ENCODE data around the gene RAB32. TPM values are rescaled to one million over a fixed set of nuclear protein-coding genes. Genes with fewer than 3 reads are reported as not detected.
"Not testable (repeated sequence)": the region's sequence is repeated elsewhere in the genome, so short reads cannot be mapped to it uniquely, and the experiment has no call there.

The RAB32 gene
- polyA plus RNA-seq, 3 donors from 2014 or later = 6.3 to 31.8 (median 21.5) TPM

DNA sequence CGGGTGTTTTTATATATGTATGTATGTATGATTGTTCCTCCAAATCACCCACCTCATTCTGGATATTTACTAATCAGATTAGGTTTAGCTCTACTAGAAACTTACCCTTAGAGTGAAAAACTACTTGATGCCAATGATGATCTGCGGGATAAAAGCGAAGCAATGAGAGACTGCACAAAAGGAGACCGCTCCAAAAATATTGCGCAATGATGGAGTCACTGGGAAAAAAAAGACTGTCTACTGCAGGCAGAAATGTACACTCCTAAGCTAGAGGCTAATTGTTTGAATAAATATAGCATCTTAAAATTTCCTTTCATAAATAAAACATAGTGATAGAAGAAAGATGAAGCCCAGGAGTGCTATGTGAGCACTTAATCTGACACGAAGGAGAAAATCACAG is 7.3 kb downstream of the RAB32 start:
- H3K27ac Mint-ChIP-seq = no peak overlapping the region

DNA sequence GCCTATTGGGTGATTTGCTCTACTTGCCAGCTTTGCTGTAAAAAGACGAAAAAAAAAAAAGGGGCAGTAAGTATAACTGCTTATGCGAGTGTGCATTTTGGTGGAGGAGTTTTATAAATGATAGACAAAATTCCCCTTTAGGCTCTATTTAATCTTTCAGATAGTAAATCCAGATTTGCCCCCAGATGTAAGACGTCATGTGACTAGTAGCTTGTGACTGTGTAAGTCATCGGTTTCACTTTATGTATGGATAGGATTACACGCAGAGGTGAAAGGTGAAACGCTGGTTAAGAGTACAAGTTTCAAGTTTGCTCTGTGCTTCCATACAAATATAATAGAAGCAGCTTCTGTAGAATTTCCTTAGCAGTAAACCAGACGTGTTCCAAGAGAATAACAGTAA is 7.9 kb downstream of the RAB32 start:
- Mint-ChIP-seq H3K4me3 (no peak overlapping the region), H3K4me1 (no peaks in the 10 kb centered on the region), H3K36me3 (no peaks in the 10 kb centered on the region), H3K27ac (no peak overlapping the region), H3K27me3 (ENCODE audit: low read depth in 3 of 3) (peaks cover 0 to 1% (median 0%) of the 10 kb centered on the region in 3 donors), H3K9me3 (peaks cover 0 to 3% (median 0%) of the 10 kb centered on the region in 6 donors)
- DNase-seq = no peak

More for the DNA sequence above, 7.3 kb downstream of the RAB32 start:
- no peaks in the 10 kb centered on the region for H3K4me1 Mint-ChIP-seq
- H3K27me3 Mint-ChIP-seq (ENCODE audit: low read depth in 3 of 3) = peaks cover 0 to 1% (median 0%) of the 10 kb centered on the region in 3 donors
- H3K4me3 Mint-ChIP-seq = no peak overlapping the region
- no peaks in the 10 kb centered on the region for H3K36me3 Mint-ChIP-seq
- H3K9me3 Mint-ChIP-seq = peaks cover 0 to 3% (median 0%) of the 10 kb centered on the region in 6 donors
- DNase-seq = no peak

DNA sequence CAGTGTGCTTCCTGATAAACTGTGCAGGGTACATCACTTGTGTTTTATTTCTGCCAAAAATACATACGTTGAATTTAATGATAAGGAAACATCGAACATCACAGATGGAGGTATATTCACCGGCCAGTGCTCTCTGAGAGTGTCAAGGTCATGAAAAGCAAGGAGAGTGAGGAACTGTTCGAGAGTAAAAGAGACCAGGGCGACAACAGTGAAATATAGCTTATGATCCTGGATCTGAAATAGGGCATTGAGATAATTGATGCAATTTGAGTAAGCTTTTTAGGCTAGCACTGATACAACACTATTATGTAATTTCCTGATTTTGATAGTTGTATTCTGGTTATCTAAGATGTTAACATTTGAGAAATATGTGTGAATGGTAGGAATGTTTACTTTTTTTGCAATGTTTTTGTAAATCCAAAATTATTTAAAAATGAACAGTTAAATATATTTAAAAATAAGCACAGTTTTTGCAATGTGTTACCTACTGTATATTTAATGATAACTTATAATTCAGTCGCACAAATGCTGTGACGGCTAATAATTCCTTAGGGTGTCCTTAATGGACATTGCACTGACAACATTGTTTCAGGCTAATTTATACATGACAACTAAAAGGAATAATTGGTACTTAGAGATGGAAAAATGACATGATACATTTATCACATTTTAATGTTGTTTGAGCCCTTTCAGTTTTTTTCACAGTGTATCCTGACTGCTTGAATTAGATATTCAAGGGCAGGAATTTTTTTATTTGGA is 9.9 kb downstream of the RAB32 start:
- Mint-ChIP-seq H3K27ac (no peak overlapping the region), H3K4me1 (no peaks in the 10 kb centered on the region), H3K36me3 (no peaks in the 10 kb centered on the region), H3K27me3 (ENCODE audit: low read depth in 3 of 3) (peaks cover 0 to 1% (median 0%) of the 10 kb centered on the region in 3 donors), H3K9me3 (peaks cover 0 to 3% (median 0%) of the 10 kb centered on the region in 6 donors), H3K4me3 (no peak overlapping the region)
- no peak for DNase-seq

DNA sequence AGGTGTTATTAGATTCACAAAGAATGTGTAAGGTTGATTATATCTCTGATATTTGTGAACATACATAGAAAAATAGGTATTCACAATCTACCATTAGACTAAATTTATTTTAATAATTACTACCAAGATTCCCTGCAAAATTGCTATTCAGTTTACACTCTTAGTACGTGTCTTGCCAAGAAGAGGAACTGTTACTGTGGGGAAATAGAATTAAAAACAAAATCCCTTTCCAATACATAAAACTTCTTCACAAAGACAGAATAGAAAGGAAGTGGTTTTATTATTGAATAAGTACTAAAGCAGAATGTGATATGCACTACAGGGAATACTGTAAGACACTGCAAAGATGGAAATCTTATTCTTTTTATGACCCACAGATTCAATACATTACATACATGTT is 17.0 kb downstream of the RAB32 start:
- no peak for DNase-seq
- Mint-ChIP-seq H3K36me3 (no peaks in the 10 kb centered on the region), H3K4me3 (no peak overlapping the region), H3K27ac (no peak overlapping the region), H3K4me1 (no peaks in the 10 kb centered on the region), H3K27me3 (ENCODE audit: low read depth in 3 of 3) (peaks cover 0 to 2% (median 0%) of the 10 kb centered on the region in 3 donors), H3K9me3 (peaks cover 0 to 1% (median 0%) of the 10 kb centered on the region in 6 donors)

DNA sequence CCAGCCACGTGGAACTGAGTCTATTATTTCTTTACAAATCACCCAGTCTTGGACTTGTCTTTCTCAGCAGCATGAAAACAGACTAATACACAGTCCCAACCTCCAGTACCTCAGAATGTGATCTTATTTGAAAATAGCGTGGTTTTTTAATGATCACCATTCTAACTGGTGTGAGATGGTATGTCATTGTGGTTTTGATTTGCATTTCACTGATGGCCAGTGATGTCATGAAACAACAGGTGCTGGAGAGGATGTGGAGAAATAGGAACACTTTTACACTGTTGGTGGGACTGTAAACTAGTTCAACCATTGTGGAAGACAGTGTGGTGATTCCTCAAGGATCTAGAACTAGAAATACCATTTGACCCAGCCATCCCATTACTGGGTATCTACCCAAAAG is 23.0 kb downstream of the RAB32 start:
- H3K9me3 Mint-ChIP-seq = peaks cover 0 to 17% (median 9%) of the 10 kb centered on the region in 6 donors
- not testable (repeated sequence) for H3K27ac Mint-ChIP-seq; H3K4me3 Mint-ChIP-seq; H3K36me3 Mint-ChIP-seq; H3K27me3 Mint-ChIP-seq (ENCODE audit: low read depth in 3 of 3); DNase-seq; H3K4me1 Mint-ChIP-seq

DNA sequence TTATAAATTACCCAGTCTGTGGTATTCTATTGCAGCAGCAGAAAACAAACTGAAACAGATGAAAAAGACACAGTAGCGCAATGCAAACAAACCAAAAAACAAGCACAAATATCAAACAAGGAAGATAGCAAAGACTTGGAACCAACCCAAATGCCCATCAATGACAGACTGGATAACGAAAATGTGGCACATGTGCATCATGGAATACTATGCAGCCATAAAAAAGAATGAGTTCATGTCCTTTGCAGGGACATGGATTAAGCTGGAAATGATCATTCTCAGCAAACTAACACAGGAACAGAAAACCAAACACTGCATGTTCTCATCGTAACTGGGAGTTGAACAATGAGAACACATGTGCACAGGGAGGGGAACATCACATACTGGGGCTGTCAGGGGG is 25.0 kb downstream of the RAB32 start:
- not testable (repeated sequence) for DNase-seq; H3K27ac Mint-ChIP-seq; H3K36me3 Mint-ChIP-seq; H3K4me1 Mint-ChIP-seq; H3K27me3 Mint-ChIP-seq (ENCODE audit: low read depth in 3 of 3); H3K4me3 Mint-ChIP-seq
- H3K9me3 Mint-ChIP-seq = peaks cover 0 to 17% (median 12%) of the 10 kb centered on the region in 6 donors

DNA sequence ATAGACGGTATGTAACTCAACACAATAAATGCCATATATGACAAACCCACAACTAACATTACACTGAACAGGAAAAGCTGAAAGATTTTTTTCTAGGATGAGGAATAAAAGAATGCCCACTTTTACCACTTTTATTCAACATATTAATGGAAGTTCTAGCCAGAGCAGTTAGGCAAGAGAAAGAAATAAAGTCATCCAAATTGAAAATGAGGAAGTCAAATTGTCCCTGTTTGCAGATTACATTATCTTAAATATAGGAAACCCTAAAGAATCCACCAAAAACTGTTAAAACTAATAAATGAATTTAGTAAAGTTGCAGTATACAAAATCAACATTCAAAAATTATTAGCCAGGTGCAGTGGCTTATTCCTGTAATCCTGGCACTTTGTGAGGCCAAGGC is 30.6 kb downstream of the RAB32 start:
- peaks cover 0 to 4% (median 3%) of the 10 kb centered on the region in 3 donors for H3K36me3 Mint-ChIP-seq
- H3K4me3 Mint-ChIP-seq = no peak overlapping the region
- H3K27me3 Mint-ChIP-seq (ENCODE audit: low read depth in 3 of 3) = no peaks in the 10 kb centered on the region
- no peak for DNase-seq
- H3K27ac Mint-ChIP-seq = no peak overlapping the region
- no peaks in the 10 kb centered on the region for H3K4me1 Mint-ChIP-seq
- H3K9me3 Mint-ChIP-seq = peaks cover 0 to 17% (median 9%) of the 10 kb centered on the region in 6 donors

DNA sequence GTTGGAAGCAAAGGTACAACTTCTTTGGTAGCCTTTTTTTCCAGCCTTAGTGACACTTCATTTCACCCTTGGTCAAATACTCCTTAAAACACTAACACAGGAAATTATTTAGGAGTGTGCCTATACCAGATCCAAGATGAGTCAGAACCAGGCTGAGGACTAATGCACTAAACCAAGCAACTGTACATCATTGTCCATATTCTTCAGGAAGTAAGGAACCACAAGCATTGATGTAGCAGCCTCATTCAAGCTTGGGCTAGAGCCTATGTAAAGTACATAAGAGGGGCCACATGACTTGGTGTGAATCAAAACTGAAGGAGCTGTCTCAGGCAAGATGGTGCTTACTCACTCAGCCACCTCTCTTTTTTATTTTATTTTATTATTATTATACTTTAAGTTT is 34.4 kb downstream of the RAB32 start:
- H3K27ac Mint-ChIP-seq = no peak overlapping the region
- H3K36me3 Mint-ChIP-seq = no peaks in the 10 kb centered on the region
- H3K4me3 Mint-ChIP-seq = no peak overlapping the region
- no peaks in the 10 kb centered on the region for H3K4me1 Mint-ChIP-seq
- no peak for DNase-seq
- peaks cover 0 to 13% (median 7%) of the 10 kb centered on the region in 6 donors for H3K9me3 Mint-ChIP-seq
- peaks cover 0 to 3% (median 0%) of the 10 kb centered on the region in 3 donors for H3K27me3 Mint-ChIP-seq (ENCODE audit: low read depth in 3 of 3)

DNA sequence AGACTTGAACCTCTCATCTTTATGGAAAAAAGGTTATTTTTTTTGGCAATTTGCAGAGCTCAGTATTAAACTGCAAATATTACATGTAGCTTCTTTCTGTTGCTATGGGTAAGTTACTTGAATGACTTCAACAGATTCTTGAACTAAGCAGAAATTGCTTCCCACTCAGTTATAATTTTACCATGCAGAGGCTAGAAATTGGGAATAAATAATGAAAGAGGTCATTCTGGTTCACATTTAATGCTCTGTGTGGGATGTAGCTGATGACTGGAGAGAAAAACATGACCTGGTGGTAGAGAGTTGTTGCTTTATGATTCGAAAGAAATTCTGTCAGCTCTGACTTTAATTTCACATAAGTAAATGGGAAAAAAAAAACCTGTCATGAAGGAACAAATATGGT is 38.3 kb downstream of the RAB32 start:
- Mint-ChIP-seq H3K4me3 (no peak overlapping the region), H3K36me3 (no peaks in the 10 kb centered on the region), H3K27ac (no peak overlapping the region), H3K9me3 (peaks cover 0 to 12% (median 2%) of the 10 kb centered on the region in 6 donors), H3K4me1 (no peaks in the 10 kb centered on the region), H3K27me3 (ENCODE audit: low read depth in 3 of 3) (peaks cover 0 to 3% (median 0%) of the 10 kb centered on the region in 3 donors)
- no peak for DNase-seq

DNA sequence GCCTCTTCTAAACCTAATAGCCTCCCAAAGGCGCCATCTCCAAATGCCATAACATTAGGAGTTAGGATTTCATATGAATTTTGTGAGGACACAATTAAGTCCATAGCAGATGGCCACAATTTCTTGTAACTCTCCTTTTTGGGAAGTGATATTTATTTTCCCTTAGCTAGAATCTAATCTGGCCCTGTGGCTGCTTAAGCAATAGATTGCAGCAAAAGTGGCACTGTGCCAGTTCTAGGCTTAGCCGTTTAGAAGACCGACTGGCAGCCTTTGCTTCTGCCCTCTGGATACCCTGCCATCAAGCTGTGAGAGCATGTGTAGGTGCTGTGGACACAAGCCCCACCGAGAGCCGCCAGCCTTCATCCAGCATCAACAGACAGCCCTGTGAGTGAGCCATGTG is 39.2 kb downstream of the RAB32 start:
- Mint-ChIP-seq H3K27me3 (ENCODE audit: low read depth in 3 of 3) (peaks cover 0 to 3% (median 0%) of the 10 kb centered on the region in 3 donors), H3K4me1 (no peaks in the 10 kb centered on the region), H3K27ac (no peak overlapping the region), H3K36me3 (no peaks in the 10 kb centered on the region), H3K4me3 (no peak overlapping the region), H3K9me3 (peaks cover 0 to 12% (median 2%) of the 10 kb centered on the region in 6 donors)
- DNase-seq = no peak

DNA sequence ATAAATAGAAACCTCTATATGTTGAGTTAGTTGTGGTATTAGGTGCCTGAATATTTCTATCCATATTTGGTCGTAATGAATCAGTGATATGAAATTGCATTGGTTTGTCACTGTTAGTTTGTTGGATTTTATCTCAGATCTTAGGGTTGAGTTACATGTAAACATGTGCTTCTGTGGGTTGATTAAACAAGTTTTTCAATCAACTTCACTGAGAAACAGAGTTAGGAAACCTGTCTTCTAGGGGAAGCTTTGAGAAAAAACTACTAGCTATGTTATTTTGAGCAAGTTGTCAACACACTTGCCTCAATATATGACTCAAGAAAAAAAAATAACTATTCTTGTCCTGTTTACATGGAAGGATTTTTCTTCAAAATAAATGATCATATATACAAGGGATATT is 40.3 kb downstream of the RAB32 start:
- H3K27me3 Mint-ChIP-seq (ENCODE audit: low read depth in 3 of 3) = peaks cover 0 to 3% (median 0%) of the 10 kb centered on the region in 3 donors
- no peak overlapping the region for H3K4me3 Mint-ChIP-seq
- no peak overlapping the region for H3K27ac Mint-ChIP-seq
- H3K36me3 Mint-ChIP-seq = no peaks in the 10 kb centered on the region
- DNase-seq = no peak
- no peaks in the 10 kb centered on the region for H3K4me1 Mint-ChIP-seq
- H3K9me3 Mint-ChIP-seq = peaks cover 0 to 12% (median 2%) of the 10 kb centered on the region in 6 donors

DNA sequence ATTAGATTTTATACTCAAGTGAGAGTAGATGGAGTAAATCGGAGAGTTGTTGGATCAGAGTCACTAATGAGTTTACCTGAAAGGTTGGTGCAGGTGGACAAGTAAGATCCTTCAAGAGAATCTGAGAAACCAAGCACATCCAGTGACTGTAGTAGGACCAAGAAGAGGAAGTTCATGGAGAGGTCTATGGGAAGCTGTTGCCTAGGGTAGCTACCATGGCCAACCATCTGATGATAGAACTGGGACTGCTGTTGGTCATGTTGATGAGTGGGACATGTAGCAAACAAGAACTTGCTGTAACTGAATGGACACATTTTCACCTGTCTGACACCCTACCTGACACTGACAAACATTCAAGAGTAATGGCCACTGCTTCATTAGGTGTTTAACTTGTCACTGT is 43.8 kb downstream of the RAB32 start:
- no peaks in the 10 kb centered on the region for H3K4me1 Mint-ChIP-seq
- H3K4me3 Mint-ChIP-seq = no peak overlapping the region
- no peak overlapping the region for H3K27ac Mint-ChIP-seq
- peaks cover 0 to 6% (median 1%) of the 10 kb centered on the region in 6 donors for H3K9me3 Mint-ChIP-seq
- H3K36me3 Mint-ChIP-seq = no peaks in the 10 kb centered on the region
- H3K27me3 Mint-ChIP-seq (ENCODE audit: low read depth in 3 of 3) = no peaks in the 10 kb centered on the region
- DNase-seq = no peak

DNA sequence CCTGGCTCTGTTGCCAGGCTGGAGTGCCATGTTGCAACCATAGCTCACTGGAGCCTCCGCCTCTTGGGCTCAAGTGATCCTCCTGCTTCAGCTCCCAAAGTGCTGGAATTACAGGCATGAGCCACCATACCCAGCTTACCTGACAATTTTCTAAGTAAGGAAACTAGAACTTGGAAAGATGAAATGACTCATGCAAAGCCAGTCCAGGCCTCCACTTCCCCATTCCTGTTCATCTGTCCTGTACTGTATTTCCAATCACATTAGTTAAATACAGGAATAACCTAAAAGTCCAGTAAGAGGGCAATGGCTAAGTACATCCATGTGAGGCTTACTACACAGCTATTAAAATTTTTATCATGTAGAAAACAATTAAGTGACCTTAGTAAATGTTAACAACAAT is 46.9 kb downstream of the RAB32 start:
- no peak for DNase-seq
- no peak overlapping the region for H3K27ac Mint-ChIP-seq
- peaks cover 0 to 2% (median 0%) of the 10 kb centered on the region in 6 donors for H3K9me3 Mint-ChIP-seq
- no peak overlapping the region for H3K4me3 Mint-ChIP-seq
- H3K27me3 Mint-ChIP-seq (ENCODE audit: low read depth in 3 of 3) = no peaks in the 10 kb centered on the region
- no peaks in the 10 kb centered on the region for H3K36me3 Mint-ChIP-seq
- no peaks in the 10 kb centered on the region for H3K4me1 Mint-ChIP-seq

DNA sequence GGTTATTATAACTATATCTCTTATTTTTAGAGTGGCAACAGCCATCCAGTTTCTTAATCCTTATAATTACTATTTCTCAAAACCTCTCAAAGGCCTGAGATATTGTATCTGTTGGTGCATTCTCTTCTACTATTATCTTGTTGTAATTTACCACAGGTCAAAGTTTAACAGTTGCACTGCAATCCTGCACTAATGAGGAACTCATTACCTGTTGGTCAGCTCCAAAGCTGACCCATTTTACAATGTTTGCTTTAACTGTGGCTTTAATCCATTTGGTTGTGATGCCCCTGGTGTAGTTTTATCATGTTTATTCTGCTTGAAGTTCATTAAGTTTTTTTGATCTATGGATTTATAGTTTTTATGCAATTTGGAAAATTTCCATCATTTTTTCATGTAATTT is 48.8 kb downstream of the RAB32 start:
- H3K9me3 Mint-ChIP-seq = peaks cover 0 to 2% (median 0%) of the 10 kb centered on the region in 6 donors
- H3K36me3 Mint-ChIP-seq = no peaks in the 10 kb centered on the region
- no peaks in the 10 kb centered on the region for H3K27me3 Mint-ChIP-seq (ENCODE audit: low read depth in 3 of 3)
- H3K4me3 Mint-ChIP-seq = no peak overlapping the region
- no peak overlapping the region for H3K27ac Mint-ChIP-seq
- H3K4me1 Mint-ChIP-seq = no peaks in the 10 kb centered on the region
- DNase-seq = no peak

DNA sequence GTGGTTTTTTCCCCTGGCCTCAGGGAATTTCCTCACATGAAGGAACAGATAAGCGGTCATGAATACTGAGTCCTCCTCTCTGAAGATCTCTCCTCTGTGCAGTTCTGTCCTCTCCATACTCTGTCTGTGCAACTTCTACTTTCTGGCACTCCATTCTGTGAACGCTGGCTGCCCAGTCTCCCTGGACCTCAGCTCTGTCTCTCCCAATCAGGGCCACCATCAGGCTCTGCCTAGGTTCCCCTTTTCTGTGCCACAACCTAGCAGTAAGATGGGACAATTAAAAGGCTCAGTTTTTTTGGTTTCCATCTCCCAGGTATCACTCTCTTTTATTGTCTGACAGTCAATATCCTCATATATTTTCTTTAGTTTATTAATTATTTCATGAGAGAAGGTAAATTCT is 50.4 kb downstream of the RAB32 start:
- DNase-seq = no peak
- Mint-ChIP-seq H3K27ac (no peak overlapping the region), H3K9me3 (peaks cover 0 to 2% (median 0%) of the 10 kb centered on the region in 6 donors), H3K4me3 (no peak overlapping the region), H3K27me3 (ENCODE audit: low read depth in 3 of 3) (peaks cover 0 to 2% (median 0%) of the 10 kb centered on the region in 3 donors), H3K4me1 (peaks cover under 1 to 2% of the 10 kb centered on the region in 2 donors), H3K36me3 (no peaks in the 10 kb centered on the region)
